Spleen (tissue), 11 donors: ENCODE measurements around the gene ADRA2B. TPM values are rescaled to one million over a fixed set of nuclear protein-coding genes. Genes with fewer than 3 reads are reported as not detected.
"Not testable (repeated sequence)": the region's sequence is repeated elsewhere in the genome, so short reads cannot be mapped to it uniquely, and the experiment has no call there.

Experiments used
- DNase-seq: peaks from one replicate; pipeline ENCODE4 v3.0.0-alpha.2; 2020
- H3K27ac ChIP-seq, 8 donors: fragments of 200-600 bp; sonication (generic) in 7 of 8; 1 replicate in 4 of 8; 2 replicates in 4 of 8; pipeline versions ENCODE4 v1.5.0 to v1.8.0; 2016 to 2021; ENCODE audit warnings: inconsistent platforms in 4 of 8, mild to moderate bottlenecking in 4 of 8, moderate library complexity in 1 of 8
- H3K27me3 ChIP-seq, 7 donors: fragments of 200-600 bp; sonication (generic) in 6 of 7; replicated peaks in 1 of 7; 1 replicate in 4 of 7; 2 replicates in 3 of 7; pipeline versions ENCODE4 v1.5.0 to v1.8.0; 2016 to 2021; ENCODE audit warnings: inconsistent platforms in 3 of 7, mild to moderate bottlenecking in 1 of 7
- H3K36me3 ChIP-seq, 6 donors: fragments of 200-600 bp; sonication (generic) in 5 of 6; 1 replicate in 4 of 6; 2 replicates in 2 of 6; pipeline versions ENCODE4 v1.5.0 to v1.8.0; 2016 to 2021; ENCODE audit warnings: inconsistent platforms in 2 of 6
- H3K4me1 ChIP-seq, 6 donors: fragments of 200-600 bp; sonication (generic) in 5 of 6; 1 replicate in 3 of 6; 2 replicates in 3 of 6; pipeline versions ENCODE4 v1.5.0 to v1.8.0; 2016 to 2021; ENCODE audit warnings: inconsistent platforms in 3 of 6
- H3K4me3 ChIP-seq, 8 donors: fragments of 200-600 bp; sonication (generic) in 7 of 8; 1 replicate in 4 of 8; 2 replicates in 4 of 8; pipeline versions ENCODE4 v1.5.0 to v1.8.0; 2016 to 2021; ENCODE audit warnings: inconsistent platforms in 4 of 8, mild to moderate bottlenecking in 4 of 8, moderate library complexity in 2 of 8
- H3K9me3 ChIP-seq, 8 donors: fragments of 200-600 bp; sonication (generic) in 7 of 8; 1 replicate in 4 of 8; 2 replicates in 4 of 8; pipeline versions ENCODE4 v1.5.0 to v1.8.0; 2016 to 2021; ENCODE audit warnings: inconsistent platforms in 4 of 8
- CTCF ChIP-seq, 11 experiments: fragments of 200-600 bp in 7 of 11; fragments of 450-650 bp in 4 of 11; sonication (generic) in 4 of 11; IDR thresholded peaks in 8 of 11; conservative IDR thresholded peaks in 3 of 11; 1 replicate in 7 of 11; 2 replicates in 4 of 11; pipeline versions ENCODE4 v1.4.0 to v1.8.0; 2016 to 2021; ENCODE audit warnings: antibody characterized with exemption in 11 of 11, inconsistent platforms in 4 of 11, mild to moderate bottlenecking in 1 of 11
- POLR2A ChIP-seq, 3 donors: fragments of 450-650 bp; IDR thresholded peaks; one replicate each; pipeline ENCODE4 v1.5.1; 2017; ENCODE audit warnings: antibody characterized with exemption in 3 of 3, mild to moderate bottlenecking in 1 of 3
- POLR2AphosphoS5 ChIP-seq, 3 donors: sonication (generic); formaldehyde crosslinking; IDR thresholded peaks; one replicate each; pipeline ENCODE4 v1.5.1; 2017; ENCODE audit warnings: antibody characterized with exemption in 3 of 3
- WGBS, 5 donors: extraction: QIAGEN DNeasy Blood & Tissue Kit in 3 of 5; methylation state at CpG; one replicate each; pipeline versions ENCODE4 v1.1.5 to v1.1.7; 2013 to 2018; 5-methylcytosine and 5-hydroxymethylcytosine counted together
- intact Hi-C: fragments of 100-400 bp; cut with DNase I; formaldehyde crosslinking; loops from one replicate; pipeline ENCODE4 v1.15.0; 2023; ENCODE audit warnings: low total_unique reads
- polyA plus RNA-seq, 3 donors: library from polyadenylated mRNA; stranded (reverse); fragments of 200-250 nt; gene quantifications; one replicate each; pipeline ENCODE4 v1.2.1, GENCODE V29; 2013
- total RNA-seq, 7 donors: library from RNA; depleted of rRNA in 3 of 7; stranded (reverse); fragments of >200 nt in 3 of 7; fragmentation: NEBNext Ultra II Directional in 4 of 7; extraction: Animal tissue kit (Norgen Biotek cat#: 25700) in 4 of 7; gene quantifications; one replicate each; pipeline versions ENCODE4 v1.1.0 to v1.2.1, GENCODE V29; 2016 to 2021
- donor health status: healthy with polysubstance abuse.
- donor health status: DM: no; HTN: no; CAD: no; lungs with moderate emphysema.
- donor health status: DM: no; HTN: no; CAD: no.
- donor health status: Bipolar disorder and iron deficiency.
- donor health status: healthy.
- donor health status: DM: no; HTN: no; CAD: no.
- donor health status: DM: yes; HTN: yes; CAD: no.

ADRA2B gene
- total and polyA plus RNA-seq, 10 donors: 1.8 to 14.2 (median 5.2) TPM

GRCh38 chr2:96066511-96066910 lies 49.9 kb downstream of the ADRA2B start:
- DNase-seq, intact Hi-C loops, H3K4me3 ChIP-seq, H3K9me3 ChIP-seq, H3K27me3 ChIP-seq, H3K27ac ChIP-seq, H3K36me3 ChIP-seq: not testable (repeated sequence)
- peaks cover 0 to 16% (median 4%) of the 10 kb centered on the region in 6 donors for H3K4me1 ChIP-seq
- WGBS, 5 donors: 89 to 100% (median 90%) methylated on average over 2 to 4 of the region's 7 CpGs

GRCh38 chr2:96065954-96066353 lies 50.4 kb downstream of the ADRA2B start:
- H3K36me3 ChIP-seq, H3K9me3 ChIP-seq, DNase-seq, H3K4me3 ChIP-seq, H3K27me3 ChIP-seq, intact Hi-C loops, H3K27ac ChIP-seq: not testable (repeated sequence)
- peaks cover 0 to 16% (median 4%) of the 10 kb centered on the region in 6 donors for H3K4me1 ChIP-seq
- 86 to 92% (median 91%) methylated on average over 4 of the region's 4 CpGs for WGBS, 5 donors

- Histone ChIP-seq H3K36me3 (no peaks in the 10 kb centered on the region), H3K4me1 (peaks cover 0 to 15% (median 4%) of the 10 kb centered on the region in 6 donors), H3K27ac (no peak overlapping the region), H3K4me3 (no peak overlapping the region), H3K9me3 (no peaks in the 10 kb centered on the region), H3K27me3 (no peaks in the 10 kb centered on the region)
- TF ChIP-seq POLR2AphosphoS5 (IDR thresholded peaks at IDR 0.05) (no peak), CTCF (IDR thresholded peaks at IDR 0.05 in 8 of 11, conservative IDR thresholded peaks at IDR 0.05 in 3 of 11) (no peak), POLR2A (IDR thresholded peaks at IDR 0.05) (no peak)
- intact Hi-C loops: no loop called here
- 76 to 91% (median 82%) methylated on average over 4 of the region's 4 CpGs for WGBS, 5 donors
- no peak for DNase-seq
Measured at GRCh38 chr2:96065381-96065930, 50.9 kb downstream of the ADRA2B start.

GRCh38 chr2:96064760-96065159 lies 51.6 kb downstream of the ADRA2B start:
- H3K4me3 ChIP-seq, H3K27ac ChIP-seq, H3K9me3 ChIP-seq, H3K36me3 ChIP-seq, intact Hi-C loops, H3K27me3 ChIP-seq, H3K4me1 ChIP-seq, DNase-seq: not testable (repeated sequence)

- intact Hi-C loops, H3K4me3 ChIP-seq, DNase-seq: not testable (repeated sequence)
Measured at GRCh38 chr2:96064047-96064675, 52.2 kb downstream of the ADRA2B start.

GRCh38 chr2:96063116-96063899 lies 53.1 kb downstream of the ADRA2B start:
- WGBS, 5 donors: 54 to 73% (median 63%) methylated on average over 8 to 11 of the region's 12 CpGs
- H3K27ac ChIP-seq: peak overlapping the region in 3 of 8 donors; percentile 13 to 58 (median 33)
- H3K4me3 ChIP-seq, DNase-seq, intact Hi-C loops, H3K27me3 ChIP-seq, H3K4me1 ChIP-seq, H3K36me3 ChIP-seq, H3K9me3 ChIP-seq: not testable (repeated sequence)
- peak in 10 of 11 experiments; percentile 9 to 61 (median 40) for TF ChIP-seq CTCF (IDR thresholded peaks at IDR 0.05 in 8 of 11, conservative IDR thresholded peaks at IDR 0.05 in 3 of 11)

More at GRCh38 chr2:96064047-96064675, 52.2 kb downstream of the ADRA2B start:
- not testable (repeated sequence) for H3K4me1 ChIP-seq, H3K9me3 ChIP-seq, H3K36me3 ChIP-seq, H3K27ac ChIP-seq, H3K27me3 ChIP-seq
- WGBS, 5 donors: 81 to 100% (median 100%) methylated on average over 1 to 3 of the region's 3 CpGs
